SU-DHL-6 (cell line): ENCODE data around the gene PHOSPHO2.

Experiments used
- CTCF ChIP-seq: fragments of 200-600 bp; sonication (generic); IDR thresholded peaks from one replicate; pipeline ENCODE4 v1.5.1; 2017; ENCODE audit warnings: antibody characterized with exemption, mild to moderate bottlenecking, low read length, moderate library complexity; ENCODE audit not compliant: insufficient read depth, poor library complexity, severe bottlenecking
- EZH2phosphoT487 ChIP-seq: fragments of 200-600 bp; sonication (generic), shearing (Covaris generic); conservative IDR thresholded peaks from 2 replicates; pipeline ENCODE4 v1.6.1; 2018; ENCODE audit warnings: mild to moderate bottlenecking, antibody characterized with exemption, low read length, moderate library complexity, mixed read lengths

- TF ChIP-seq CTCF (no peak), EZH2phosphoT487 (no peak)
Observed at GRCh38 chr2:169707626-169708025, 13.4 kb downstream of the PHOSPHO2 start.
